ENCODE data around the gene VIM. TPM values are rescaled to one million over a fixed set of nuclear protein-coding genes. Genes with fewer than 3 reads are reported as not detected.
"Not testable (repeated sequence)": the region's sequence is repeated elsewhere in the genome, so short reads cannot be mapped to it uniquely, and the experiment has no call there.

Gene VIM
- polyA plus RNA-seq, 2 donors: 70.1 to 174 TPM

- Histone ChIP-seq H3K4me1 (ENCODE audit: control insufficient read depth in 2 of 2, insufficient read depth in 2 of 2, low read length in 1 of 2) (no peaks in the 10 kb centered on the region), H3K36me3 (ENCODE audit: control insufficient read depth in 2 of 2, insufficient read depth in 2 of 2, low read length in 1 of 2) (no peaks in the 10 kb centered on the region), H3K4me3 (ENCODE audit: low read depth in 1 of 2, low read length in 2 of 2) (no peak overlapping the region), H3K27ac (ENCODE audit: low read depth in 2 of 2, low read length in 1 of 2) (no peak overlapping the region), H3K27me3 (ENCODE audit: control insufficient read depth in 1 of 2, insufficient read depth in 2 of 2, low read length in 2 of 2) (no peaks in the 10 kb centered on the region), H3K9me3 (ENCODE audit: control insufficient read depth in 2 of 2, insufficient read depth in 1 of 2, low read depth in 1 of 2, low read length in 1 of 2) (peaks cover 0 to 4% of the 10 kb centered on the region in 2 donors)
Observed at GRCh38 chr10:17244700-17245365, 16.8 kb downstream of the VIM start.

DNA sequence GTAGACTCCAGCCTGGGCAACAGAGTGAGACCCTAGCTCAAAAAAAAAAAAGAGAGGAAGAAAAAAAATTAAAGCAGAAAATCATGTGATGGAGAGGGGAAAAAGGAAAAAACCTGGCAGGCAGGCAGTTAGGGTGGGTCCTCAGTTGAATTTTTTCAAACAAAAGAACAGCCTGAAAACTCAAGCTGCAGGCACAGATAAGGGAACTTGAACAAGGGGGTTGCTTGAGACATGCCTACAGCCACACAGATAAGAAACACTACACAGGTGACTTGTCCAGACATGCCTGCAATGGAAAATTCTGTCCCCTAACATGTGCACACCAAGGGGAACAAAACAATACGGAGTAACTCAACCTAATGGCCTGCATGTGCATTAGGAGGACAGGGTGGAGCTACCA is 19.2 kb downstream of the VIM start:
- peaks cover 0 to under 1% of the 10 kb centered on the region in 2 donors for H3K9me3 ChIP-seq (ENCODE audit: control insufficient read depth in 2 of 2, insufficient read depth in 1 of 2, low read depth in 1 of 2, low read length in 1 of 2)
- no peak overlapping the region for H3K4me3 ChIP-seq (ENCODE audit: low read depth in 1 of 2, low read length in 2 of 2)
- no peaks in the 10 kb centered on the region for H3K27me3 ChIP-seq (ENCODE audit: control insufficient read depth in 1 of 2, insufficient read depth in 2 of 2, low read length in 2 of 2)
- no peaks in the 10 kb centered on the region for H3K4me1 ChIP-seq (ENCODE audit: control insufficient read depth in 2 of 2, insufficient read depth in 2 of 2, low read length in 1 of 2)
- no peaks in the 10 kb centered on the region for H3K36me3 ChIP-seq (ENCODE audit: control insufficient read depth in 2 of 2, insufficient read depth in 2 of 2, low read length in 1 of 2)
- no peak overlapping the region for H3K27ac ChIP-seq (ENCODE audit: low read depth in 2 of 2, low read length in 1 of 2)
- 68 to 75% methylated on average over 1 of the region's 1 CpG for WGBS, 2 donors

DNA sequence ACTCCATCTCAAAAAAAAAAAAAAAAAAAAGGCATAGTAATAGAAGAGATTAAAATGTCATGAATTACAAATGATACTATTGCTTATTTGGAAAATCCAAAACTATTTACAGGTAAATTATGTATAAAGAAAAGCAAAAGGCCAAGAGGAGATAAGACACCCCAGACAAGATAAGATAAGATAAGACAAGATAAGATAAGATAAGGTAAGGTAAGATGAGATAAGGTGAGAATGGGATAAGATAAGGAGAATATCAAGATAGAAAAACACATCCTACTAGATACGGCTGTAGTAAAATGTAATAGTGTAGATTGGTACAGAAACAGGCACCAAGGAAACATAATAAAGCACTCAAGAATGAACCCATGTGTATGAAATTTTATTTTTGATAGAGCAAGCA is 20.9 kb downstream of the VIM start:
- no peaks in the 10 kb centered on the region for H3K27me3 ChIP-seq (ENCODE audit: control insufficient read depth in 1 of 2, insufficient read depth in 2 of 2, low read length in 2 of 2)
- H3K4me1 ChIP-seq (ENCODE audit: control insufficient read depth in 2 of 2, insufficient read depth in 2 of 2, low read length in 1 of 2): no peaks in the 10 kb centered on the region
- no peak overlapping the region for H3K27ac ChIP-seq (ENCODE audit: low read depth in 2 of 2, low read length in 1 of 2)
- no peaks in the 10 kb centered on the region for H3K36me3 ChIP-seq (ENCODE audit: control insufficient read depth in 2 of 2, insufficient read depth in 2 of 2, low read length in 1 of 2)
- H3K4me3 ChIP-seq (ENCODE audit: low read depth in 1 of 2, low read length in 2 of 2): no peak overlapping the region
- 59 to 70% methylated on average over 1 of the region's 1 CpG for WGBS, 2 donors
- no peaks in the 10 kb centered on the region for H3K9me3 ChIP-seq (ENCODE audit: control insufficient read depth in 2 of 2, insufficient read depth in 1 of 2, low read depth in 1 of 2, low read length in 1 of 2)

- Histone ChIP-seq H3K36me3 (ENCODE audit: control insufficient read depth in 2 of 2, insufficient read depth in 2 of 2, low read length in 1 of 2) (no peaks in the 10 kb centered on the region), H3K4me3 (ENCODE audit: low read depth in 1 of 2, low read length in 2 of 2) (no peak overlapping the region), H3K9me3 (ENCODE audit: control insufficient read depth in 2 of 2, insufficient read depth in 1 of 2, low read depth in 1 of 2, low read length in 1 of 2) (no peaks in the 10 kb centered on the region), H3K27ac (ENCODE audit: low read depth in 2 of 2, low read length in 1 of 2) (no peak overlapping the region), H3K4me1 (ENCODE audit: control insufficient read depth in 2 of 2, insufficient read depth in 2 of 2, low read length in 1 of 2) (no peaks in the 10 kb centered on the region), H3K27me3 (ENCODE audit: control insufficient read depth in 1 of 2, insufficient read depth in 2 of 2, low read length in 2 of 2) (no peaks in the 10 kb centered on the region)
- 52 to 53% methylated on average over 4 of the region's 4 CpGs for WGBS, 2 donors
Observed at GRCh38 chr10:17249820-17250219, 21.8 kb downstream of the VIM start.

GRCh38 chr10:17250736-17251135 is 22.7 kb downstream of the VIM start:
- WGBS, 2 donors: 97 to 98% methylated on average over 2 of the region's 2 CpGs
- Histone ChIP-seq H3K4me3 (ENCODE audit: low read depth in 1 of 2, low read length in 2 of 2) (no peak overlapping the region), H3K27me3 (ENCODE audit: control insufficient read depth in 1 of 2, insufficient read depth in 2 of 2, low read length in 2 of 2) (no peaks in the 10 kb centered on the region), H3K27ac (ENCODE audit: low read depth in 2 of 2, low read length in 1 of 2) (no peak overlapping the region), H3K9me3 (ENCODE audit: control insufficient read depth in 2 of 2, insufficient read depth in 1 of 2, low read depth in 1 of 2, low read length in 1 of 2) (no peaks in the 10 kb centered on the region), H3K36me3 (ENCODE audit: control insufficient read depth in 2 of 2, insufficient read depth in 2 of 2, low read length in 1 of 2) (no peaks in the 10 kb centered on the region), H3K4me1 (ENCODE audit: control insufficient read depth in 2 of 2, insufficient read depth in 2 of 2, low read length in 1 of 2) (no peaks in the 10 kb centered on the region)

GRCh38 chr10:17254543-17255050 is 26.6 kb downstream of the VIM start:
- not testable (repeated sequence) for H3K9me3 ChIP-seq (ENCODE audit: control insufficient read depth in 2 of 2, insufficient read depth in 1 of 2, low read depth in 1 of 2, low read length in 1 of 2); H3K36me3 ChIP-seq (ENCODE audit: control insufficient read depth in 2 of 2, insufficient read depth in 2 of 2, low read length in 1 of 2); H3K4me3 ChIP-seq (ENCODE audit: low read depth in 1 of 2, low read length in 2 of 2); H3K4me1 ChIP-seq (ENCODE audit: control insufficient read depth in 2 of 2, insufficient read depth in 2 of 2, low read length in 1 of 2); H3K27me3 ChIP-seq (ENCODE audit: control insufficient read depth in 1 of 2, insufficient read depth in 2 of 2, low read length in 2 of 2); H3K27ac ChIP-seq (ENCODE audit: low read depth in 2 of 2, low read length in 1 of 2)
- WGBS, 2 donors: 63 to 77% methylated on average over 2 of the region's 2 CpGs

DNA sequence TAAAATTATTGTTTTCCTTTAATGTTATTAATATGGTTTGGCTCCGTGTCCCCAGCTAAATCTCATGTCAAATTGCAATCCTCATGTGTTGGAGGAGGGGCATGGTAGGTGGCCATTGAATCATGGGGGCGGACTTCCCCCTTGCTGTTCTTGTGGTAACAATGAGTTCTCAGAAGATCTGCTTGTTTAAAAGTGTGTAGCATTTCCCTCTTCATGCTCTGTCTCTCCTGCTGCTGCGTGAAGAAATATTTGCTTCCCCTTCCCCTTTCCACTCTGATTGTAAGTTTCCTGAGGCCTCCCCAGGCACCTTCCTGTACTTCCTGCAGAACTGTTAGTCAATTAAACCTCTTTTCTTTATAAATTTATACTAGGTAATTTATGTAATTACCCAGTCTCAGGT is 27.5 kb downstream of the VIM start:
- Histone ChIP-seq H3K4me3 (ENCODE audit: low read depth in 1 of 2, low read length in 2 of 2) (no peak overlapping the region), H3K27ac (ENCODE audit: low read depth in 2 of 2, low read length in 1 of 2) (no peak overlapping the region), H3K4me1 (ENCODE audit: control insufficient read depth in 2 of 2, insufficient read depth in 2 of 2, low read length in 1 of 2) (no peaks in the 10 kb centered on the region), H3K9me3 (ENCODE audit: control insufficient read depth in 2 of 2, insufficient read depth in 1 of 2, low read depth in 1 of 2, low read length in 1 of 2) (no peaks in the 10 kb centered on the region), H3K27me3 (ENCODE audit: control insufficient read depth in 1 of 2, insufficient read depth in 2 of 2, low read length in 2 of 2) (no peaks in the 10 kb centered on the region), H3K36me3 (ENCODE audit: control insufficient read depth in 2 of 2, insufficient read depth in 2 of 2, low read length in 1 of 2) (no peaks in the 10 kb centered on the region)
- WGBS, 2 donors: 64 to 82% methylated on average over 3 of the region's 3 CpGs

- H3K4me1 ChIP-seq (ENCODE audit: control insufficient read depth in 2 of 2, insufficient read depth in 2 of 2, low read length in 1 of 2): no peaks in the 10 kb centered on the region
- no peaks in the 10 kb centered on the region for H3K27me3 ChIP-seq (ENCODE audit: control insufficient read depth in 1 of 2, insufficient read depth in 2 of 2, low read length in 2 of 2)
- H3K4me3 ChIP-seq (ENCODE audit: low read depth in 1 of 2, low read length in 2 of 2): no peak overlapping the region
- no peaks in the 10 kb centered on the region for H3K9me3 ChIP-seq (ENCODE audit: control insufficient read depth in 2 of 2, insufficient read depth in 1 of 2, low read depth in 1 of 2, low read length in 1 of 2)
- H3K36me3 ChIP-seq (ENCODE audit: control insufficient read depth in 2 of 2, insufficient read depth in 2 of 2, low read length in 1 of 2): no peaks in the 10 kb centered on the region
- H3K27ac ChIP-seq (ENCODE audit: low read depth in 2 of 2, low read length in 1 of 2): no peak overlapping the region
- 78 to 86% methylated on average over 1 of the region's 1 CpG for WGBS, 2 donors
Observed at GRCh38 chr10:17256051-17256450, 28.0 kb downstream of the VIM start.

DNA sequence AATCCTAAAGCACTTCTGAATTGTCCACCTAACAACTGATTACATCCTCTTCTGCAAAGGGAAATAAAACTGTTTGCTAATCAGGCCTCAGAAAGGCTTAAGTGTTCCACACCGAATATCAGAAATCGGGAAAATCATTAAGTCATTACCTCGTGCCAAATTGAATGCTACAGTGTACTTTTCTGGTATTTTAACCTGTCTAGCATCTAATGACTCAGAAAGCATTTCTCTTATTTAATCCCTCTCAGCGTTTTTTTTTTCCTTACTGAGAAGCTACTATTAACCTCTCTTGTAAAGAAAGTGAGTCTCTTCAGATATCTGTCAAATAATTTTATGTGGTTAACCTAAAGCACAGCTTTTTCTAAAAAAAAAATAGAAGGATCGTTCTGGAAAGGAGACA is 28.6 kb downstream of the VIM start:
- H3K27me3 ChIP-seq (ENCODE audit: control insufficient read depth in 1 of 2, insufficient read depth in 2 of 2, low read length in 2 of 2): no peaks in the 10 kb centered on the region
- H3K4me3 ChIP-seq (ENCODE audit: low read depth in 1 of 2, low read length in 2 of 2): no peak overlapping the region
- H3K4me1 ChIP-seq (ENCODE audit: control insufficient read depth in 2 of 2, insufficient read depth in 2 of 2, low read length in 1 of 2): no peaks in the 10 kb centered on the region
- H3K27ac ChIP-seq (ENCODE audit: low read depth in 2 of 2, low read length in 1 of 2): no peak overlapping the region
- H3K9me3 ChIP-seq (ENCODE audit: control insufficient read depth in 2 of 2, insufficient read depth in 1 of 2, low read depth in 1 of 2, low read length in 1 of 2): no peaks in the 10 kb centered on the region
- no peaks in the 10 kb centered on the region for H3K36me3 ChIP-seq (ENCODE audit: control insufficient read depth in 2 of 2, insufficient read depth in 2 of 2, low read length in 1 of 2)
- 59 to 61% methylated on average over 5 of the region's 5 CpGs for WGBS, 2 donors

All from esophagus (tissue), 2 donors.